Heart left ventricle (tissue), 13 donors: ENCODE results near the gene KDM4B.

ENCODE experiments used
- CTCF ChIP-seq, 12 donors: fragments of 200-600 bp; sonication (generic) in 4 of 12; IDR thresholded peaks; one replicate each; pipeline versions ENCODE4 v1.5.0 to v1.8.0; 2018 to 2022; ENCODE audit warnings: antibody characterized with exemption in 12 of 12, mild to moderate bottlenecking in 5 of 12
- POLR2A ChIP-seq, 2 donors: fragments of 450-650 bp; IDR thresholded peaks; one replicate each; pipeline ENCODE4 v1.6.1; 2017; ENCODE audit warnings: antibody characterized with exemption in 2 of 2, mild to moderate bottlenecking in 2 of 2, moderate library complexity in 2 of 2
- donor health status: ischemic (EF 13 %, LVEDD 7.1; RV severe dilation, severe dysfunction).
- donor health status: DM: no; HTN: yes; CAD: no.
- donor health status: DM: no; HTN: no; CAD: no.
- donor health status: ischemic (EF 25% LVEDD 6.9; RV normal size, moderate dysfunction).
- donor health status: ischemic (EF 25% LVEDD 5.7; RV mildly dilated, moderate dysfunction).
- donor health status: ischemic (EF 35%, LVEDD 5.7; RV mildly dilated, moderate dysfunction).
- donor health status: nonischemic (EF 11% LVEDD 7.7; RV severe dilation, severe dysfunction).
- donor health status: DM: yes; HTN: yes; CAD: no.
- donor health status: PGD.
- donor health status: ischemic (EF 29% LVEDD 5.4; RV normal size, mild dysfunction).
- donor health status: nonischemic (EF 23%, LVEDD 6.1; RV moderate dilation, normal function).

DNA sequence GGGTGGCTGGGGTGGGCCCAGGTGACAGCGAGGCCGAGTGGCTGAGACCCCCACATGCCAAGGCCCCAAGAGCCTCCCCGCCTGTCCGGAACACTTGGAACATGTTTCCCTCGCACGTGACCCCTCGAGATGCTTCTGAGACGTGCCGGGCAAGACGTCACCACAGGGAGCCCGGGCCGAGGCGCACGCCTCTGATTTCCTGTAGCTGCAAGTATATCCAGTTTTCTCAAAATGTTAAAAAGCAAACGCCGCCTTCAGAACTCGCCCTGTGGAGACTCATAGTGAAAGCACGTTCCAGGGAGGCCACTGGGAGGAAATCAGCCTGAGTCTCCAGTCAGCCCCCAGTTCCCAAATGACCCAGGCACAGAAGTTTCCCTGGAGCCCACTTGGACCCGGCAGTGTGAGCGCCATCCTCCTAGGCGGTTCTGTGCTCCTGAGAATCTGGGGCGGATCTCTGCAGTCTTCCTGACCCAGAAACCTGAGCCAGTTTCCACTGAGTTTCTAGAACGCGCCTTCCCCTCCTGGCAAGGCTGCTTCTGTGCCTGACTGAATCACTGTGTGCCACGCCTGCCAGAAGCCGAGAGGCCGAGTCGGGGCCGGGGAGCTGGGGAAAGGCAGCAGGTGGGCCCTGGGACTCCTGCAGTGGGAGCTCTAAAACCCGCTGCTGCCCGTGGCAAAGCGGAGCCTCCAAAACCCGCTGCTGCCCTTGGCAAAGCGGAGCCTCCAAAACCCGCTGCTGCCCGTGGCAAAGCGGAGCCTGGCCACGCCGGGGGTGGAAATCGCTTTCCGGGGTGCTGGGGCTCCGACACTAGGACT is 179.3 kb downstream of the KDM4B start:
- TF ChIP-seq POLR2A (IDR thresholded peaks at IDR 0.05), result no peak
- no peak for TF ChIP-seq CTCF (IDR thresholded peaks at IDR 0.05)
